GM18520 (cell line): ENCODE measurements around the gene EPHA4.

Experiments used
- ATAC-seq: cut with Tn5 transposase; IDR thresholded peaks from one replicate; pipeline ENCODE4 v1.9.1; 2021; ENCODE audit not compliant: unreplicated experiment

The EPHA4 gene

GRCh38 chr2:221447310-221447709 lies 124.8 kb downstream of the EPHA4 start:
- no peak for ATAC-seq

DNA sequence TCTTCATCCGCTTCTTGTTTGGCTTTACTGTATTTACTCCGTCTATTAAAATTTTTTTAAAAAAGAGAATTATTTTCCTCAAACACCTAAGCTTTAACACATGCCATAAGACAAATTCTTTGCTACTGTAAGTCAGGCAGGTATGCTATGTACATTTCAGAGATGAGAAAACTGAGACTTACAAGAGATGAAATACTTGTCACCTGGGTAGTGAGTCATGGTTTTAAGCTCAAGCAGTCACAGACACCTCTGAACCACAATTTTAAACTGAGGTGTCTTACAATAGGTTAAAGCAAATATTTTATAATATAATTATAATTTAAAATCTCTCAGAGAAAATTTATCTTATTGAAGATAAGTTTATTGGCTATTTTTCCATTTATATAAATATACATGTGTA lies 126.0 kb downstream of the EPHA4 start:
- no peak for ATAC-seq

GRCh38 chr2:221444106-221444505 lies 128.0 kb downstream of the EPHA4 start:
- no peak for ATAC-seq

GRCh38 chr2:221443645-221444044 lies 128.5 kb downstream of the EPHA4 start:
- ATAC-seq = no peak

DNA sequence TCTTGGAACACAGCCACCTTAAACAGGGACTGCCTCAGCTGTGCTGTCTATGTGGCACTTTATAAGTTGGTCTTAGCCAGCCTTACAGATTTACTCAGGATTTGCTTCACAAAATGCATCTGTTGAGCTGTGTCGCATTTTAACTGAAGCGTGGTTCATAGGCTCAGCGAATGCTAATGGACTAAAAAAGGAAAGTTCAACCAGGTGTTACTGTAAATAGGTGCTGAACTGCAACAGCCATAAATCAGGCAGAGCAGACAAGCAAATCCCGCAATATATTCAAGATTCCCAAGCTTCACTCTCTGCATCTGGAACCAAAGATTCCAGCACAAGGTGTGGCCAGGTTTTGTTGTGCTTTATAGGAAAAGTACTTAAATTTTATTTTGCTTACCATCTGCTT lies 130.0 kb downstream of the EPHA4 start:
- ATAC-seq = no peak

GRCh38 chr2:221439761-221440479 lies 132.2 kb downstream of the EPHA4 start:
- ATAC-seq = no peak

GRCh38 chr2:221437056-221437455 lies 135.0 kb downstream of the EPHA4 start:
- no peak for ATAC-seq

DNA sequence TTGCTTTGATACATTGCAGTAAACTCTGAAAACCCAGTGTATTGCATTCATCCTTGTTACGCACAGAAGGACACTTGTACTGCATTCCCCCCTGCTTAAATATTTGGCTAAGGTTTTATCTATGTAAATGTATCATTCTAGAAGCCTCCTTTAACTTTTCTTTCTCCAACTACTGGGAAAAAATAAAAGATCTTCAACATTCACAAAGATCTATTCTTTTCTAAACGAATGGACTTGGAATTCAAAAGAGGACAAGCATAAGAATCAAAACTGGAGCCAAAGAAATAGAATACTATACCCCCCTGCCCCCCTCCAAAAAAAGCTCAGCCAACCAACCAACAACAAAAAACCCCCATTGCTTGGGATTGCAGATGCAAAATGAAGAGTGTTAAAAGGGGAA lies 136.9 kb downstream of the EPHA4 start:
- ATAC-seq = no peak

- ATAC-seq = no peak
Measured at GRCh38 chr2:221434142-221434541, 138.0 kb downstream of the EPHA4 start.

- ATAC-seq = no peak
Measured at GRCh38 chr2:221431477-221431876, 140.6 kb downstream of the EPHA4 start.

- no peak for ATAC-seq
Measured at GRCh38 chr2:221429741-221430491, 142.2 kb downstream of the EPHA4 start.

GRCh38 chr2:221428896-221429295 lies 143.2 kb downstream of the EPHA4 start:
- ATAC-seq = no peak

- no peak for ATAC-seq
Measured at GRCh38 chr2:221426929-221427328, 145.2 kb downstream of the EPHA4 start.

DNA sequence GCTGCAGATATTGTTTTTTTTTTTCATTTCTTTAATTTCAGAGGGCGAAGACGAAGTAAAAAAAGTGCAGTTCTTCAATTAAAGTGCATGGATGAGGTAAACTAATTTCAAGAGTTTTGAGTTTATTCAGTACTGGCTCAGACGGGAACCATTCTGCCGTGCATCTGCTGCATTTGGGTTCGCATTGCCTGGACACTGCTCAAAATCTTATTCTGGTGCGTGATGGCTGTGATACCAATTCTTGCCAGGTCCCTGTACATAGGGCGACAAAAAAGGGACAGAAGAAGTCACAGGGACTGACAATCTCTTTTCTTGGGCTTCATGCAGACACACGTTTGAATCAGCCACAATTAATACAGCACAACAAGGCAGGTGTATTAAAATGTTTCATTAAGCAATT lies 146.2 kb downstream of the EPHA4 start:
- ATAC-seq = no peak

DNA sequence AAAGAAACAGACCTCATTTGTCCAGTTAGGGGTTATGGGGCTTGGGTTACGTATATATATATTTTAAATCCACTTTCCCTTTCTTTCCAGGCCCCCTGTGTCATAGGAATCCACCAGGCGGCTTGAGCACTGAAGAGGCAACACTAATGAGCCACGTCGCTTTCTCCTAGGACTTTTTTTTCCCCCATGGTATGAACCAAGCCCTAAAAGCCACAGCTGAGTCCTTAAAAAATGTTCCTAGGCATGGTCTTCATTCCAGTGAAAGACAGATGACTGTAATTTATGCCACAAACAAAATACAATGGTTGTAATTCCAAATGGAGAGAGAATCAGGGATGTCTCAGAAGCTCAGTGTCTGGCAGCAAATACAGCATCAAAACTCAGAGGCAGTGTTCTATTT lies 146.8 kb downstream of the EPHA4 start:
- ATAC-seq = no peak

- ATAC-seq = no peak
Measured at GRCh38 chr2:221423210-221423804, 148.8 kb downstream of the EPHA4 start.

- ATAC-seq = no peak
Measured at GRCh38 chr2:221422516-221423209, 149.4 kb downstream of the EPHA4 start.

DNA sequence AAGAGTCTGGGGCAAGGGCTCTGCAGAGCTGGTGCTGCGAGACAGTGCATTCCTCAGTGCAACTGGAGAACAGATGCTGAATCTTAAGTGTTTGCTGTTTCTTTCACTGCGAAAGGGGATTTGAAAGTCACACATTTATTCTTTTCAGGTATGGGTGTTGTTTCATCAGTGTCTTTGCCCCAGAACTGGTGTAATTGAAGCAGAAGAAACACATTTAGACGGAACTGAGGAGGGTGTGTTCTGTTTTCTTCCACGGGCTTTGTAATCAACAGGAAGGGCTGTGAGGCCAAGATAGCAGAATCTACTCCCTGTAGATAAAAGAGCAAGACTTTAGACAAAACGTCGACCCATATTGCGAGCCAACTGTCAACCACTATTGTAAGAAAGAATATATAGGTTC lies 151.9 kb downstream of the EPHA4 start:
- no peak for ATAC-seq

- no peak for ATAC-seq
Measured at GRCh38 chr2:221415789-221416188, 156.3 kb downstream of the EPHA4 start.

GRCh38 chr2:221412978-221413377 lies 159.1 kb downstream of the EPHA4 start:
- no peak for ATAC-seq

GRCh38 chr2:221410487-221410886 lies 161.6 kb downstream of the EPHA4 start:
- no peak for ATAC-seq

DNA sequence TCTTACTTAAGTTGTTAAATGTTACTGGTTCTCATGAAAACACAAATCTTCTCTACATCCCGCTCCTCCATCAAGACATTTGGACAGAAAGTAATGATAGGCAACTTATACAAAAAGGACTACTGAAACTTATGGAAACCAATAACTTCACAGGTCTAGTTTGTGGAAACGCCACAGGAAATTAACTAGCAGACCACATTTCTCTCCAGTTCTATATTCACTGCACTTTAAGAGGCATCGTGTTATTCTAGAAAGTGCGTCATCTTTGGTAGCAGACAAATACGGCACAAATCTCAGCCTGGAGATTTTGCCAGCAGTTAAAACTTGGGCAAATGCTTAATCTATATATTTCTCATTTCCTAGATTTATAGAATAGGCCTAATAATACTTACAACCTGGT lies 164.3 kb downstream of the EPHA4 start:
- ATAC-seq = no peak
